ENCODE data around the gene DUOX2. TPM values are rescaled to one million over a fixed set of nuclear protein-coding genes. Genes with fewer than 3 reads are reported as not detected.
A peak's percentile ranks its signal among the peaks of the same experiment; 100 is the strongest.
"Not testable (repeated sequence)": the region's sequence is repeated elsewhere in the genome, so short reads cannot be mapped to it uniquely, and the experiment has no call there.

DUOX2 gene
- total and polyA plus RNA-seq, 12 donors, result 0.22 to 18.5 (median 1.5) TPM

GRCh38 chr15:45106002-45106790 lies 7.8 kb downstream of the DUOX2 start:
- DNase-seq, result peak in 1 of 7 donors; percentile 3
- H3K4me1 ChIP-seq (replicated peaks in 1 of 2), result no peaks in the 10 kb centered on the region
- peaks cover 8% of the 10 kb centered on the region for H3K27me3 ChIP-seq
- H3K9me3 ChIP-seq (replicated peaks in 1 of 3), result no peaks in the 10 kb centered on the region
- 78 to 84% (median 83%) methylated on average over 12 to 15 of the region's 15 CpGs for WGBS, 4 donors
- no peaks in the 10 kb centered on the region for H3K36me3 ChIP-seq (replicated peaks in 1 of 2)
- no peak overlapping the region for H3K4me3 ChIP-seq
- intact Hi-C loops (cut with DNase I), result no loop called here
- TF ChIP-seq POLR2A (IDR thresholded peaks at IDR 0.05) (no peak), CTCF (IDR thresholded peaks at IDR 0.05) (no peak)
- no peak overlapping the region for H3K27ac ChIP-seq

- Histone ChIP-seq H3K27ac (no peak overlapping the region), H3K4me1 (replicated peaks in 1 of 2) (no peaks in the 10 kb centered on the region), H3K4me3 (no peak overlapping the region), H3K27me3 (peaks cover 8% of the 10 kb centered on the region), H3K9me3 (replicated peaks in 1 of 3) (no peaks in the 10 kb centered on the region), H3K36me3 (replicated peaks in 1 of 2) (no peaks in the 10 kb centered on the region)
- intact Hi-C loops (cut with DNase I), result no loop called here
- peak in 1 of 7 donors; percentile 2 for DNase-seq
- TF ChIP-seq CTCF (IDR thresholded peaks at IDR 0.05), result no peak
- WGBS, 4 donors, result 87 to 98% (median 92%) methylated on average over 8 to 11 of the region's 11 CpGs
Measured at GRCh38 chr15:45105586-45105985, 8.4 kb downstream of the DUOX2 start.

- intact Hi-C loops (cut with DNase I), result not testable (repeated sequence)
Measured at GRCh38 chr15:45104170-45104569, 9.8 kb downstream of the DUOX2 start.

GRCh38 chr15:45102226-45102625 lies 11.7 kb downstream of the DUOX2 start:
- intact Hi-C loops (cut with DNase I), result no loop called here
- no peaks in the 10 kb centered on the region for H3K27me3 ChIP-seq
- H3K9me3 ChIP-seq (replicated peaks in 1 of 3), result no peaks in the 10 kb centered on the region
- H3K27ac ChIP-seq, result no peak overlapping the region
- no peak for DNase-seq
- 85 to 99% (median 91%) methylated on average over 3 to 6 of the region's 6 CpGs for WGBS, 4 donors
- TF ChIP-seq POLR2A (IDR thresholded peaks at IDR 0.05) (no peak), CTCF (IDR thresholded peaks at IDR 0.05) (no peak)
- no peaks in the 10 kb centered on the region for H3K36me3 ChIP-seq (replicated peaks in 1 of 2)
- H3K4me1 ChIP-seq (replicated peaks in 1 of 2), result no peaks in the 10 kb centered on the region
- no peak overlapping the region for H3K4me3 ChIP-seq

More at GRCh38 chr15:45104170-45104569, 9.8 kb downstream of the DUOX2 start:
- not testable (repeated sequence) for DNase-seq; H3K9me3 ChIP-seq (replicated peaks in 1 of 3); H3K27me3 ChIP-seq; H3K4me3 ChIP-seq; H3K36me3 ChIP-seq (replicated peaks in 1 of 2); H3K4me1 ChIP-seq (replicated peaks in 1 of 2); H3K27ac ChIP-seq
- 91 to 95% (median 94%) methylated on average over 5 to 9 of the region's 9 CpGs for WGBS, 4 donors

GRCh38 chr15:45101749-45102148 lies 12.2 kb downstream of the DUOX2 start:
- H3K4me3 ChIP-seq, result no peak overlapping the region
- intact Hi-C loops (cut with DNase I), result no loop called here
- H3K9me3 ChIP-seq (replicated peaks in 1 of 3), result no peaks in the 10 kb centered on the region
- no peak for DNase-seq
- no peaks in the 10 kb centered on the region for H3K27me3 ChIP-seq
- H3K27ac ChIP-seq, result no peak overlapping the region
- no peaks in the 10 kb centered on the region for H3K4me1 ChIP-seq (replicated peaks in 1 of 2)
- 91 to 94% (median 94%) methylated on average over 6 to 12 of the region's 12 CpGs for WGBS, 4 donors
- TF ChIP-seq CTCF (IDR thresholded peaks at IDR 0.05) (no peak), POLR2A (IDR thresholded peaks at IDR 0.05) (no peak)
- no peaks in the 10 kb centered on the region for H3K36me3 ChIP-seq (replicated peaks in 1 of 2)
